HEK293 (cell line): Measurements from ENCODE around the gene ATOH8.

ENCODE experiments used
- CTCF ChIA-PET: fragments of 350-600 bp; formaldehyde crosslinking; extraction: SDS; loops from one replicate; lab custom pipeline; 2021; ENCODE audit warnings: antibody characterized with exemption; lab: Yijun Ruan, JAX
- POLR2A ChIA-PET: fragments of 300-600 bp; formaldehyde crosslinking; extraction: SDS; loops from one replicate; lab custom pipeline; 2020; ENCODE audit warnings: antibody characterized with exemption, inconsistent platforms; lab: Yijun Ruan, JAX
- H3K27ac ChIP-seq: fragments of 200-500 bp; sonication (Bioruptor generic); 2 replicates; pipeline ENCODE4 v1.5.1; 2014; ENCODE audit warnings: low read depth, low read length, control low read depth, inconsistent platforms; ENCODE audit errors: extremely low read depth
- H3K36me3 ChIP-seq, 2 experiments: fragments of 200-500 bp in 1 of 2; sonication (Bioruptor generic) in 1 of 2; 1 replicate in 1 of 2; 2 replicates in 1 of 2; pipeline ENCODE4 v1.5.1; 2014 to 2017; ENCODE audit warnings: inconsistent platforms in 2 of 2, low read length in 2 of 2; ENCODE audit not compliant: control insufficient read depth in 2 of 2, insufficient read depth in 1 of 2
- H3K4me1 ChIP-seq: fragments of 200-500 bp; sonication (Bioruptor generic); 2 replicates; pipeline ENCODE4 v1.5.1; 2014; ENCODE audit warnings: mild to moderate bottlenecking, low read length, inconsistent platforms; ENCODE audit not compliant: control insufficient read depth, insufficient read depth
- H3K4me3 ChIP-seq: 2 replicates; pipeline ENCODE4 v1.5.1; 2011; ENCODE audit warnings: low read depth, mild to moderate bottlenecking, control low read depth, low read length, moderate library complexity
- H3K9me3 ChIP-seq: fragments of 200-500 bp; sonication (Bioruptor generic); 2 replicates; pipeline ENCODE4 v1.5.1; 2014; ENCODE audit warnings: low read depth, low read length, inconsistent platforms; ENCODE audit not compliant: control insufficient read depth, insufficient read depth
- EGR2 ChIP-seq: fragments of 450-650 bp; formaldehyde crosslinking; IDR thresholded peaks from 2 replicates; pipeline ENCODE4 v1.5.1; 2016; ENCODE audit warnings: low read depth, missing biosample characterization, missing genetic modification characterization
- IKZF3 ChIP-seq: fragments of 450-650 bp; IDR thresholded peaks from 2 replicates; pipeline ENCODE4 v1.5.0; 2018; ENCODE audit warnings: missing biosample characterization, mild to moderate bottlenecking, missing genetic modification characterization, moderate library complexity
- KLF16 ChIP-seq: fragments of 450-650 bp; formaldehyde crosslinking; IDR thresholded peaks from 2 replicates; pipeline ENCODE4 v1.5.1; 2017; ENCODE audit warnings: missing biosample characterization, missing genetic modification characterization
- MYNN ChIP-seq: fragments of 450-650 bp; formaldehyde crosslinking; IDR thresholded peaks from 2 replicates; pipeline ENCODE4 v1.5.1; 2016; ENCODE audit warnings: missing biosample characterization, missing genetic modification characterization, borderline replicate concordance
- SCRT2 ChIP-seq: fragments of 450-650 bp; formaldehyde crosslinking; IDR thresholded peaks from 2 replicates; pipeline ENCODE4 v1.5.1; 2016; ENCODE audit warnings: missing biosample characterization, missing genetic modification characterization
- ZBTB21 ChIP-seq: fragments of 450-650 bp; formaldehyde crosslinking; IDR thresholded peaks from 2 replicates; pipeline ENCODE4 v1.5.1; 2017; ENCODE audit warnings: missing biosample characterization, missing genetic modification characterization
- ZNF221 ChIP-seq: fragments of 450-650 bp; formaldehyde crosslinking; IDR thresholded peaks from 2 replicates; pipeline ENCODE4 v1.5.1; 2017; ENCODE audit warnings: missing biosample characterization, missing genetic modification characterization, borderline replicate concordance
- ZNF266 ChIP-seq: fragments of 450-650 bp; formaldehyde crosslinking; IDR thresholded peaks from 2 replicates; pipeline ENCODE4 v1.5.1; 2016; ENCODE audit warnings: missing biosample characterization, missing genetic modification characterization, low read depth
- ZNF549 ChIP-seq: fragments of 450-650 bp; IDR thresholded peaks from 2 replicates; pipeline ENCODE4 v1.5.1; 2018; ENCODE audit warnings: missing biosample characterization, missing genetic modification characterization, mild to moderate bottlenecking, inconsistent platforms, moderate library complexity
- ZNF585B ChIP-seq: fragments of 450-650 bp; formaldehyde crosslinking; IDR thresholded peaks from 2 replicates; pipeline ENCODE4 v1.5.1; 2016; ENCODE audit warnings: missing biosample characterization, missing genetic modification characterization
- ZNF629 ChIP-seq: fragments of 450-650 bp; formaldehyde crosslinking; IDR thresholded peaks from 2 replicates; pipeline ENCODE4 v1.5.1; 2017; ENCODE audit warnings: missing biosample characterization, missing genetic modification characterization
- TF ChIP-seq, protein P1 (sequence below): fragments of 450-650 bp; formaldehyde crosslinking; IDR thresholded peaks from 2 replicates; pipeline ENCODE4 v1.5.1; 2016; ENCODE audit warnings: missing biosample characterization, missing genetic modification characterization, borderline replicate concordance
- TF ChIP-seq, protein P2 (sequence below): fragments of 450-650 bp; formaldehyde crosslinking; IDR thresholded peaks from 2 replicates; pipeline ENCODE4 v1.5.1; 2016; ENCODE audit warnings: missing biosample characterization, missing genetic modification characterization, low read depth
- TF ChIP-seq, protein P3 (sequence below): fragments of 450-650 bp; formaldehyde crosslinking; IDR thresholded peaks from 2 replicates; pipeline ENCODE4 v1.5.1; 2016; ENCODE audit warnings: missing biosample characterization, missing genetic modification characterization
- TF ChIP-seq, protein P4 (sequence below): fragments of 450-650 bp; formaldehyde crosslinking; IDR thresholded peaks from 2 replicates; pipeline ENCODE4 v1.5.1; 2016; ENCODE audit warnings: missing biosample characterization, missing genetic modification characterization, borderline replicate concordance
- TF ChIP-seq, protein P5 (sequence below): fragments of 450-650 bp; formaldehyde crosslinking; IDR thresholded peaks from 2 replicates; pipeline ENCODE4 v1.5.1; 2016; ENCODE audit warnings: missing biosample characterization, missing genetic modification characterization, borderline replicate concordance
- TF ChIP-seq, protein P6 (sequence below): fragments of 450-650 bp; IDR thresholded peaks from 2 replicates; pipeline ENCODE4 v1.5.1; 2018; ENCODE audit warnings: missing biosample characterization, mild to moderate bottlenecking, missing genetic modification characterization

ATOH8 gene

DNA sequence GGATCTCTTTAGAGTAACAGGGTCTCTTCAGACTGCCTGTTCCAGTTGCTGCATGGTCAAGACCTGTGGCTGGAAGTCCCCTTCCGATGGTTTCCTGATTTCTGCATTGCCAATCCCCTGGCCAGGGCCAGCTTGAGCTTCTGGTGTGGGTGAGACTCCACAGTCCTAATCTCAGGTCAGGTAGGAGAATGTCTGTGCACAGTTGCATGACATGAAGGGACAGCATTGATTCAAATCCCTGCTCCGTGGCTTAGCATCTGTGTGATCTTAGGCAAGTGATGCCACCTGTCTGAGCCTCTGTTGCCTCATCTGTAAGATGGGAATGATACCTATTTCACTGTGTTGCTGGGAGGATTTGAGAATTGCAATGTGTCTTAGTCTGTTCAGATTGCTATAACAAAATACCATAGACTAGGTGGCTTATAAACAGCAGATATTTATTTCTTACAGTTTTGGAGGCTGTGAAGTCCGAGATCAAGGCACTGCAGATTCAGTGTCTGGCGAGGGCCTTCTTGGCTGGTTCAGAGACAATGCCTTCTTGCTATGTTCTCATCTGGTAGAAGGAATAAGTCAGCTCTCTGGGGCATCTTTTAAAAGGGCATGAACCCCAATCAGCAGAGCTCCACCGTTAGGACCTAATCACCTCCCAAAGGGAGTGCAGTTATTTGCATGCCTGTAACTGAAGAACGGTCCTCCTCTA is 66.2 kb downstream of the ATOH8 start (continued):
- TF ChIP-seq, protein P1, sequence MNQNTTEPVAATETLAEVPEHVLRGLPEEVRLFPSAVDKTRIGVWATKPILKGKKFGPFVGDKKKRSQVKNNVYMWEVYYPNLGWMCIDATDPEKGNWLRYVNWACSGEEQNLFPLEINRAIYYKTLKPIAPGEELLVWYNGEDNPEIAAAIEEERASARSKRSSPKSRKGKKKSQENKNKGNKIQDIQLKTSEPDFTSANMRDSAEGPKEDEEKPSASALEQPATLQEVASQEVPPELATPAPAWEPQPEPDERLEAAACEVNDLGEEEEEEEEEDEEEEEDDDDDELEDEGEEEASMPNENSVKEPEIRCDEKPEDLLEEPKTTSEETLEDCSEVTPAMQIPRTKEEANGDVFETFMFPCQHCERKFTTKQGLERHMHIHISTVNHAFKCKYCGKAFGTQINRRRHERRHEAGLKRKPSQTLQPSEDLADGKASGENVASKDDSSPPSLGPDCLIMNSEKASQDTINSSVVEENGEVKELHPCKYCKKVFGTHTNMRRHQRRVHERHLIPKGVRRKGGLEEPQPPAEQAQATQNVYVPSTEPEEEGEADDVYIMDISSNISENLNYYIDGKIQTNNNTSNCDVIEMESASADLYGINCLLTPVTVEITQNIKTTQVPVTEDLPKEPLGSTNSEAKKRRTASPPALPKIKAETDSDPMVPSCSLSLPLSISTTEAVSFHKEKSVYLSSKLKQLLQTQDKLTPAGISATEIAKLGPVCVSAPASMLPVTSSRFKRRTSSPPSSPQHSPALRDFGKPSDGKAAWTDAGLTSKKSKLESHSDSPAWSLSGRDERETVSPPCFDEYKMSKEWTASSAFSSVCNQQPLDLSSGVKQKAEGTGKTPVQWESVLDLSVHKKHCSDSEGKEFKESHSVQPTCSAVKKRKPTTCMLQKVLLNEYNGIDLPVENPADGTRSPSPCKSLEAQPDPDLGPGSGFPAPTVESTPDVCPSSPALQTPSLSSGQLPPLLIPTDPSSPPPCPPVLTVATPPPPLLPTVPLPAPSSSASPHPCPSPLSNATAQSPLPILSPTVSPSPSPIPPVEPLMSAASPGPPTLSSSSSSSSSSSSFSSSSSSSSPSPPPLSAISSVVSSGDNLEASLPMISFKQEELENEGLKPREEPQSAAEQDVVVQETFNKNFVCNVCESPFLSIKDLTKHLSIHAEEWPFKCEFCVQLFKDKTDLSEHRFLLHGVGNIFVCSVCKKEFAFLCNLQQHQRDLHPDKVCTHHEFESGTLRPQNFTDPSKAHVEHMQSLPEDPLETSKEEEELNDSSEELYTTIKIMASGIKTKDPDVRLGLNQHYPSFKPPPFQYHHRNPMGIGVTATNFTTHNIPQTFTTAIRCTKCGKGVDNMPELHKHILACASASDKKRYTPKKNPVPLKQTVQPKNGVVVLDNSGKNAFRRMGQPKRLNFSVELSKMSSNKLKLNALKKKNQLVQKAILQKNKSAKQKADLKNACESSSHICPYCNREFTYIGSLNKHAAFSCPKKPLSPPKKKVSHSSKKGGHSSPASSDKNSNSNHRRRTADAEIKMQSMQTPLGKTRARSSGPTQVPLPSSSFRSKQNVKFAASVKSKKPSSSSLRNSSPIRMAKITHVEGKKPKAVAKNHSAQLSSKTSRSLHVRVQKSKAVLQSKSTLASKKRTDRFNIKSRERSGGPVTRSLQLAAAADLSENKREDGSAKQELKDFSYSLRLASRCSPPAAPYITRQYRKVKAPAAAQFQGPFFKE (tag by site-specific recombination): no peak
- TF ChIP-seq ZNF585B (tag by site-specific recombination): no peak
- no peak for TF ChIP-seq EGR2 (tag by site-specific recombination)
- TF ChIP-seq KLF16: no peak
- no peak for TF ChIP-seq ZNF266 (tag by site-specific recombination)
- no peak for TF ChIP-seq ZNF629 (tag by site-specific recombination)
- no peak for TF ChIP-seq IKZF3 (tag by site-specific recombination)
- TF ChIP-seq, protein P2, sequence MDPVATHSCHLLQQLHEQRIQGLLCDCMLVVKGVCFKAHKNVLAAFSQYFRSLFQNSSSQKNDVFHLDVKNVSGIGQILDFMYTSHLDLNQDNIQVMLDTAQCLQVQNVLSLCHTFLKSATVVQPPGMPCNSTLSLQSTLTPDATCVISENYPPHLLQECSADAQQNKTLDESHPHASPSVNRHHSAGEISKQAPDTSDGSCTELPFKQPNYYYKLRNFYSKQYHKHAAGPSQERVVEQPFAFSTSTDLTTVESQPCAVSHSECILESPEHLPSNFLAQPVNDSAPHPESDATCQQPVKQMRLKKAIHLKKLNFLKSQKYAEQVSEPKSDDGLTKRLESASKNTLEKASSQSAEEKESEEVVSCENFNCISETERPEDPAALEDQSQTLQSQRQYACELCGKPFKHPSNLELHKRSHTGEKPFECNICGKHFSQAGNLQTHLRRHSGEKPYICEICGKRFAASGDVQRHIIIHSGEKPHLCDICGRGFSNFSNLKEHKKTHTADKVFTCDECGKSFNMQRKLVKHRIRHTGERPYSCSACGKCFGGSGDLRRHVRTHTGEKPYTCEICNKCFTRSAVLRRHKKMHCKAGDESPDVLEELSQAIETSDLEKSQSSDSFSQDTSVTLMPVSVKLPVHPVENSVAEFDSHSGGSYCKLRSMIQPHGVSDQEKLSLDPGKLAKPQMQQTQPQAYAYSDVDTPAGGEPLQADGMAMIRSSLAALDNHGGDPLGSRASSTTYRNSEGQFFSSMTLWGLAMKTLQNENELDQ (tag by site-specific recombination): no peak
- TF ChIP-seq, protein P3, sequence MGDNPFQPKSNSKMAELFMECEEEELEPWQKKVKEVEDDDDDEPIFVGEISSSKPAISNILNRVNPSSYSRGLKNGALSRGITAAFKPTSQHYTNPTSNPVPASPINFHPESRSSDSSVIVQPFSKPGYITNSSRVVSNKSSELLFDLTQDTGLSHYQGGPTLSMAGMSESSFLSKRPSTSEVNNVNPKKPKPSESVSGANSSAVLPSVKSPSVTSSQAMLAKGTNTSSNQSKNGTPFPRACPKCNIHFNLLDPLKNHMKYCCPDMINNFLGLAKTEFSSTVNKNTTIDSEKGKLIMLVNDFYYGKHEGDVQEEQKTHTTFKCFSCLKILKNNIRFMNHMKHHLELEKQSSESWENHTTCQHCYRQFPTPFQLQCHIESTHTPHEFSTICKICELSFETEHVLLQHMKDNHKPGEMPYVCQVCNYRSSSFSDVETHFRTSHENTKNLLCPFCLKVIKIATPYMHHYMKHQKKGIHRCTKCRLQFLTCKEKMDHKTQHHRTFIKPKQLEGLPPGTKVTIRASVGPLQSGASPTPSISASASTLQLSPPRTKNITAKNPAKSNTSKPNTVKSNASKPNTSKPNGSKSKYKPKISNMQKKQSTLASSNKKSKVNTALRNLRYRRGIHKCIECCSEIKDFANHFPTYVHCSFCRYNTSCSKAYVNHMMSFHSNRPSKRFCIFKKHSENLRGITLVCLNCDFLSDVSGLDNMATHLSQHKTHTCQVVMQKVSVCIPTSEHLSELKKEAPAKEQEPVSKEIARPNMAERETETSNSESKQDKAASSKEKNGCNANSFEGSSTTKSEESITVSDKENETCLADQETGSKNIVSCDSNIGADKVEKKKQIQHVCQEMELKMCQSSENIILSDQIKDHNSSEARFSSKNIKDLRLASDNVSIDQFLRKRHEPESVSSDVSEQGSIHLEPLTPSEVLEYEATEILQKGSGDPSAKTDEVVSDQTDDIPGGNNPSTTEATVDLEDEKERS (tag by site-specific recombination): no peak
- no peak for TF ChIP-seq MYNN (tag by site-specific recombination)
- no peak for TF ChIP-seq SCRT2 (tag by site-specific recombination)
- TF ChIP-seq ZNF221: no peak
- TF ChIP-seq, protein P4, sequence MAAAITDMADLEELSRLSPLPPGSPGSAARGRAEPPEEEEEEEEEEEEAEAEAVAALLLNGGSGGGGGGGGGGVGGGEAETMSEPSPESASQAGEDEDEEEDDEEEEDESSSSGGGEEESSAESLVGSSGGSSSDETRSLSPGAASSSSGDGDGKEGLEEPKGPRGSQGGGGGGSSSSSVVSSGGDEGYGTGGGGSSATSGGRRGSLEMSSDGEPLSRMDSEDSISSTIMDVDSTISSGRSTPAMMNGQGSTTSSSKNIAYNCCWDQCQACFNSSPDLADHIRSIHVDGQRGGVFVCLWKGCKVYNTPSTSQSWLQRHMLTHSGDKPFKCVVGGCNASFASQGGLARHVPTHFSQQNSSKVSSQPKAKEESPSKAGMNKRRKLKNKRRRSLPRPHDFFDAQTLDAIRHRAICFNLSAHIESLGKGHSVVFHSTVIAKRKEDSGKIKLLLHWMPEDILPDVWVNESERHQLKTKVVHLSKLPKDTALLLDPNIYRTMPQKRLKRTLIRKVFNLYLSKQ: no peak

DNA sequence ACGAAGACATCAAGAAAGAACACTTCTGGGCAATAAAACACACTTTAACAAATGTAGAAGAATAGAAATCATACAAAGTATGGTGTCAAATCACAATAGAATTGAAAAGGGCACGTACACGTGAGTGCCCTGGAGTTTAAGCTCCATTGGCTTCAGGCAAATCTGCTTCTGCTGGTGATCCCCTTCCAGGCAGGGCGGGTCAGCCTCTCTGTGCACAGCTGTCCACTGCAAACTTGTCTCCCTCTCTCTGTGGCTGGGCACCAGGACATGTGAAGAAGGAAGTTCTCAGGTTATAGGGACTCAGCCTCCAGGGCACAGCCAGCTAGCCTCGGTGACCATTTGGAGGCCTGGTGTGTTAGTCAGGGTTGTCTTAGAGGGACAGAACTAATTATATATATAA is 69.0 kb downstream of the ATOH8 start:
- ChIA-PET CTCF (interaction anchor here (0.6 to 12.5 kb wide), 4 partner anchors 9 to 256 kb away, joined by 3 to 216 read pairs (median 8); no protein-coding TSS in a partner anchor), POLR2A (no interaction called here)
- H3K36me3 ChIP-seq: no peaks in the 10 kb centered on the region
- H3K27ac ChIP-seq: no peak overlapping the region
- H3K9me3 ChIP-seq: no peaks in the 10 kb centered on the region
- H3K4me1 ChIP-seq: no peaks in the 10 kb centered on the region
- H3K4me3 ChIP-seq: no peak overlapping the region
- TF ChIP-seq ZBTB21 (tag by site-specific recombination): no peak
- TF ChIP-seq, protein P5, sequence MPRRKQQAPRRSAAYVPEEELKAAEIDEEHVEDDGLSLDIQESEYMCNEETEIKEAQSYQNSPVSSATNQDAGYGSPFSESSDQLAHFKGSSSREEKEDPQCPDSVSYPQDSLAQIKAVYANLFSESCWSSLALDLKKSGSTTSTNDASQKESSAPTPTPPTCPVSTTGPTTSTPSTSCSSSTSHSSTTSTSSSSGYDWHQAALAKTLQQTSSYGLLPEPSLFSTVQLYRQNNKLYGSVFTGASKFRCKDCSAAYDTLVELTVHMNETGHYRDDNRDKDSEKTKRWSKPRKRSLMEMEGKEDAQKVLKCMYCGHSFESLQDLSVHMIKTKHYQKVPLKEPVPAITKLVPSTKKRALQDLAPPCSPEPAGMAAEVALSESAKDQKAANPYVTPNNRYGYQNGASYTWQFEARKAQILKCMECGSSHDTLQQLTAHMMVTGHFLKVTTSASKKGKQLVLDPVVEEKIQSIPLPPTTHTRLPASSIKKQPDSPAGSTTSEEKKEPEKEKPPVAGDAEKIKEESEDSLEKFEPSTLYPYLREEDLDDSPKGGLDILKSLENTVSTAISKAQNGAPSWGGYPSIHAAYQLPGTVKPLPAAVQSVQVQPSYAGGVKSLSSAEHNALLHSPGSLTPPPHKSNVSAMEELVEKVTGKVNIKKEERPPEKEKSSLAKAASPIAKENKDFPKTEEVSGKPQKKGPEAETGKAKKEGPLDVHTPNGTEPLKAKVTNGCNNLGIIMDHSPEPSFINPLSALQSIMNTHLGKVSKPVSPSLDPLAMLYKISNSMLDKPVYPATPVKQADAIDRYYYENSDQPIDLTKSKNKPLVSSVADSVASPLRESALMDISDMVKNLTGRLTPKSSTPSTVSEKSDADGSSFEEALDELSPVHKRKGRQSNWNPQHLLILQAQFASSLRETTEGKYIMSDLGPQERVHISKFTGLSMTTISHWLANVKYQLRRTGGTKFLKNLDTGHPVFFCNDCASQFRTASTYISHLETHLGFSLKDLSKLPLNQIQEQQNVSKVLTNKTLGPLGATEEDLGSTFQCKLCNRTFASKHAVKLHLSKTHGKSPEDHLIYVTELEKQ (tag by site-specific recombination): no peak
- no peak for TF ChIP-seq ZNF549 (tag by site-specific recombination)
- TF ChIP-seq, protein P6, sequence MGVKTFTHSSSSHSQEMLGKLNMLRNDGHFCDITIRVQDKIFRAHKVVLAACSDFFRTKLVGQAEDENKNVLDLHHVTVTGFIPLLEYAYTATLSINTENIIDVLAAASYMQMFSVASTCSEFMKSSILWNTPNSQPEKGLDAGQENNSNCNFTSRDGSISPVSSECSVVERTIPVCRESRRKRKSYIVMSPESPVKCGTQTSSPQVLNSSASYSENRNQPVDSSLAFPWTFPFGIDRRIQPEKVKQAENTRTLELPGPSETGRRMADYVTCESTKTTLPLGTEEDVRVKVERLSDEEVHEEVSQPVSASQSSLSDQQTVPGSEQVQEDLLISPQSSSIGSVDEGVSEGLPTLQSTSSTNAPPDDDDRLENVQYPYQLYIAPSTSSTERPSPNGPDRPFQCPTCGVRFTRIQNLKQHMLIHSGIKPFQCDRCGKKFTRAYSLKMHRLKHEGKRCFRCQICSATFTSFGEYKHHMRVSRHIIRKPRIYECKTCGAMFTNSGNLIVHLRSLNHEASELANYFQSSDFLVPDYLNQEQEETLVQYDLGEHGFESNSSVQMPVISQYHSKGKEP (tag by site-specific recombination): no peak
- TF ChIP-seq IKZF3 (tag by site-specific recombination): no peak
